ENCODE measurements around the gene NAT8L.

Gene NAT8L

GRCh38 chr4:2081540-2081939 is 22.4 kb downstream of the NAT8L start:
- CTCF ChIA-PET: no interaction called here
- TF ChIP-seq CTCF (IDR thresholded peaks at IDR 0.05; ENCODE audit: control extremely low read depth, extremely low read depth, low read depth, missing control alignments): no peak
- no peak for DNase-seq (ENCODE audit: extremely low spot score)
- POLR2A ChIA-PET: no interaction called here

DNA sequence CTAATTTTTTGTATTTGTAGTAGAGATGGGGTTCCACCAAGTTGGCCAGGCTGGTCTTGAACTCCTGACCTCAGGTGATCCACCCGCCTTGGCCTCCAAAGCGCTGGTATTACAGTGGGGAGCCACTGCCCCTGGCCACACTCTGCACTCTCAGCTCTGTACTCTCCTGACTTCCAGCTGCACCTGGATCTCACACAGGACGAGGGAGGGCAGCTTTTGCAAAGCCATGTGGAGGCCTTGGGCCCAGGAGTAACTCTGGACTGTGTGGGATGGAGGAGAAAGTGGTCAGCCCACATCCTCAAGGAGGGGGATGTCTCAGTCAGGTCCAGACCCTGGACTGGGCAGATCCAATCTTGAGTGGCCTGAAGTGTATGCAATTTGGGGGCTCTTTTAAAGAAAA is 23.0 kb downstream of the NAT8L start:
- no peak for DNase-seq (ENCODE audit: extremely low spot score)
- no peak for TF ChIP-seq CTCF (IDR thresholded peaks at IDR 0.05; ENCODE audit: control extremely low read depth, extremely low read depth, low read depth, missing control alignments)
- ChIA-PET CTCF (no interaction called here), POLR2A (no interaction called here)

- TF ChIP-seq CTCF (IDR thresholded peaks at IDR 0.05; ENCODE audit: control extremely low read depth, extremely low read depth, low read depth, missing control alignments): no peak
- CTCF ChIA-PET: no interaction called here
- POLR2A ChIA-PET: no interaction called here
- no peak for DNase-seq (ENCODE audit: extremely low spot score)
Measured at GRCh38 chr4:2082627-2083026, 23.5 kb downstream of the NAT8L start.

GRCh38 chr4:2083116-2083825 is 24.1 kb downstream of the NAT8L start:
- ChIA-PET POLR2A (no interaction called here), CTCF (no interaction called here)
- no peak for TF ChIP-seq CTCF (IDR thresholded peaks at IDR 0.05; ENCODE audit: control extremely low read depth, extremely low read depth, low read depth, missing control alignments)
- no peak for DNase-seq (ENCODE audit: extremely low spot score)

- no peak for TF ChIP-seq CTCF (IDR thresholded peaks at IDR 0.05; ENCODE audit: control extremely low read depth, extremely low read depth, low read depth, missing control alignments)
- no peak for DNase-seq (ENCODE audit: extremely low spot score)
- POLR2A ChIA-PET: no interaction called here
- CTCF ChIA-PET: no interaction called here
Measured at GRCh38 chr4:2083826-2084160, 24.7 kb downstream of the NAT8L start.

GRCh38 chr4:2084316-2084715 is 25.2 kb downstream of the NAT8L start:
- POLR2A ChIA-PET: no interaction called here
- DNase-seq (ENCODE audit: extremely low spot score): no peak
- TF ChIP-seq CTCF (IDR thresholded peaks at IDR 0.05; ENCODE audit: control extremely low read depth, extremely low read depth, low read depth, missing control alignments): no peak
- CTCF ChIA-PET: no interaction called here

- DNase-seq (ENCODE audit: extremely low spot score): no peak
- no peak for TF ChIP-seq CTCF (IDR thresholded peaks at IDR 0.05; ENCODE audit: control extremely low read depth, extremely low read depth, low read depth, missing control alignments)
- POLR2A ChIA-PET: no interaction called here
- CTCF ChIA-PET: interaction anchor here (1.1 kb wide), 1 partner anchor 9 kb away, joined by 3 read pairs; no protein-coding TSS in a partner anchor
Measured at GRCh38 chr4:2085496-2085901, 26.4 kb downstream of the NAT8L start.

Data from GM10248 (cell line).